Fibroblast of pulmonary artery (primary cell): ENCODE results near the gene NELFA.
A peak's percentile ranks its signal among the peaks of the same experiment; 100 is the strongest.

ENCODE experiments used
- DNase-seq: peaks from one replicate; pipeline ENCODE4 v3.0.0-alpha.2; 2010; ENCODE audit warnings: low read depth
- H3K4me3 ChIP-seq: replicated peaks from 2 replicates; pipeline ENCODE4 v1.5.1; 2011; ENCODE audit warnings: low read depth, mild to moderate bottlenecking, control low read depth, low read length, moderate library complexity
- TF ChIP-seq, protein P1 (sequence below): IDR thresholded peaks from 2 replicates; pipeline ENCODE4 v1.5.1; 2011; ENCODE audit warnings: mild to moderate bottlenecking, control low read depth, low read length, inconsistent platforms; ENCODE audit errors: missing control alignments

The NELFA gene

GRCh38 chr4:2048831-2049230 lies 40.1 kb upstream of the NELFA start:
- H3K4me3 ChIP-seq: no peak overlapping the region
- TF ChIP-seq, protein P1, sequence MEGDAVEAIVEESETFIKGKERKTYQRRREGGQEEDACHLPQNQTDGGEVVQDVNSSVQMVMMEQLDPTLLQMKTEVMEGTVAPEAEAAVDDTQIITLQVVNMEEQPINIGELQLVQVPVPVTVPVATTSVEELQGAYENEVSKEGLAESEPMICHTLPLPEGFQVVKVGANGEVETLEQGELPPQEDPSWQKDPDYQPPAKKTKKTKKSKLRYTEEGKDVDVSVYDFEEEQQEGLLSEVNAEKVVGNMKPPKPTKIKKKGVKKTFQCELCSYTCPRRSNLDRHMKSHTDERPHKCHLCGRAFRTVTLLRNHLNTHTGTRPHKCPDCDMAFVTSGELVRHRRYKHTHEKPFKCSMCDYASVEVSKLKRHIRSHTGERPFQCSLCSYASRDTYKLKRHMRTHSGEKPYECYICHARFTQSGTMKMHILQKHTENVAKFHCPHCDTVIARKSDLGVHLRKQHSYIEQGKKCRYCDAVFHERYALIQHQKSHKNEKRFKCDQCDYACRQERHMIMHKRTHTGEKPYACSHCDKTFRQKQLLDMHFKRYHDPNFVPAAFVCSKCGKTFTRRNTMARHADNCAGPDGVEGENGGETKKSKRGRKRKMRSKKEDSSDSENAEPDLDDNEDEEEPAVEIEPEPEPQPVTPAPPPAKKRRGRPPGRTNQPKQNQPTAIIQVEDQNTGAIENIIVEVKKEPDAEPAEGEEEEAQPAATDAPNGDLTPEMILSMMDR: no peak
- DNase-seq: no peak

DNA sequence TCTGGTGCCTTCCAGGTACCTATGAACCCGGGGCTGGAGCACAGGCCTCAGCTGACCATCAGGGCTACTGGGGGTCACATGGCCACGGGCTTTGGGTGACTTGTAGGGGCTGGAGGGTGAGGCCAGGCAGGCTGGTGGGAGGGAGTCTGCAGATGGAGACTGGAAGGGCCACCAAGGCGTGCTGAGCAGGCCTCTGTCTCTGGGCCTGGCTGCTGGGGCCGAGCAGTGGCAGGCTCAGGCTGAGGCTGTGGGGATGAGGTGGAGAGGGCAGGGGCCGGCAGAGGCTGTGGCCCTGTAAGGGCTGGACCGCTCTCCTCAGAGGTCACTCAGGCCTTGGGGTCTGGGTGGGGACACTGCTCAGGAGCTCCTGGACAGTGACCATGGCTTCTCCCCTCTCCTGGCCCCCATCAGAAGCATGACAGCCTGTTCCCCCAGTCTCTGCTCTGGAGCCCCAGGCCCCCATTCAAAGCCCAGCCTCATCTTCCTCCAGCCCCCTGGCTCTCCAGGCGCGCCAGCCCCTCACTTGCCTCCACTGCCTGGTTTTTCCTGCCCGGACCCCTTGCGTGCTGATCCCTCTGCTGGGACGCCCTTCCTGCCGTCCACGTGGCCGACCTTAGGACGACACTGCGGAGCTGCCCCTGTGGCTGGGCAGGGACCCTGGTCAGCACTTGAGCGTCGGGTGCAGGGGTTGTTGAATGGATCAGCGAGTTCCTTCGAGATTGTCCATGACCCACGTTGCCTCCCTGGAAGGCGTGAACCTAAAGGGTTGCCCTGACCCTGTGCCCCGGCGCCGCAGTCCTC lies 39.2 kb upstream of the NELFA start:
- TF ChIP-seq, protein P1: no peak
- DNase-seq: no peak
- H3K4me3 ChIP-seq: no peak overlapping the region

- H3K4me3 ChIP-seq: no peak overlapping the region
- no peak for DNase-seq
- TF ChIP-seq, protein P1: no peak
Measured at GRCh38 chr4:2047031-2047660, 38.4 kb upstream of the NELFA start.

DNA sequence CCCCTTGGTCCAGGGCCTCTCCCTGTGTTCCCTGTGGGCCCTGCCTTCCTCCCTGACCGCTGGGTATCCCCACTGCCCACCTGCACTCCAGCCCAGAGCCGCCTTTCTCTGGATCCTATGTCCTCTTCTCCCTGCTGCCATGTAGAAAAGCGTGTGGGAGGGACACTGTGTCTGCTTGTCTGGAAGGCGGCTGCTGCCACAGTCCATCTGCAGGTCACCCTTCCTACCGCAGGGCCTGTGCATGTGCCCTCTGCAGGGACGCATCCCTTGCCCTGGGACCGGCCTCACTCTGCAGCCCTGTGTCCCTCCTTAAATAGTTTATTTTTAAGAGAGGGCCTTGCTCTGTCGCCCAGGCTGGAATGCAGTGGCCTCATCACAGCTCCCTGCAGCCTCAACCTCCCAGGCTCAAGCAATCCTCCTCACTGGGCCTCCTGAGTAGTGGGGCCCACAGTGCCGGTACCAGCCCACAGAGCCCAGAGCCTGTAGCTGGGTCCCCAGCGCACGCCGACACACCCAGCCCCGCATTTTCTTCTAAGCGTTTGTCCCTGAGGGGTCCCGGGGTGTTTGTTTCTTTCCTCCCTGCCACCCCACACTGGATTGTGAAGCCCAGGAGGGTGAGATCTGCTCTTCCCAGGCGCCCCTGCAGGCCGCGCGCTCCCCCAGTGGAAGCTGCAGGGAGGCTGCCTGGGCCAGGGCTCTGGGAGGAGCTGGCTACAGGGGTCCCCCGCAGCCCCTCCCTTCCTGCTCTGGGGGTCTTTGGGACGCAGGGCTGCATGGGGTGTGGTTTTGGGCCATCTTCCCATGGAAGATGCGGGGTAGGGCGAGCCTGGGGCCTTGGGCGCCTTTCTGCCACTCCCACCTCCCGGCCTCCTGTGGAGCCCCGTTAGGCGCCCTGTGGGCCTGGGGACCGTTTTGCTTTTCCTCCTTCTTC lies 37.5 kb upstream of the NELFA start:
- DNase-seq: no peak
- no peak overlapping the region for H3K4me3 ChIP-seq
- TF ChIP-seq, protein P1: peak; percentile 2

DNA sequence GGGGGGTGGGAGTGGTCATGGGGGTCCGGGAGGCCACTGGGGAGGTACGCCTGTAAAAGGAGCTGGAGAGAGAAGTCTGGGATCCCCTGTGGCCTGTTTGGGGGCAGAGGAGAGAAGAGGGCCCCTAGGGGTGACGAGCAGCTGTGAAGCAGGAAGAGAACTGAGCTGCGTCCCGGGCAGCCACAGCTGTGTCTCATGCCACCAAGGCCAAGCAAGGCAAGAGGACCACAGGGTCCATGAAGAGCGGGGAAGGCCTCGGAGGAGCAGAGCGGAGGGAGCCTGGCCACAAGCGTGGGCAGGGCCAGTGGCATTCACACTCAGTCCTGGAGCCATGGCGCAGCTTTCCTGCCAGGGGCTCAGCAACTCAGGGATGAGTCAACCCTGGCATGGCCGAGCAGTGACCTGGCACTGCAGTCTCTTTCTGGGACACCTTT lies 36.8 kb upstream of the NELFA start:
- no peak for DNase-seq

More for the DNA sequence above, 36.8 kb upstream of the NELFA start:
- H3K4me3 ChIP-seq: no peak overlapping the region
- TF ChIP-seq, protein P1: no peak
